ENCODE results near the gene ZSWIM6. TPM values are rescaled to one million over a fixed set of nuclear protein-coding genes. Genes with fewer than 3 reads are reported as not detected.

The ZSWIM6 gene
- total RNA-seq, 2 experiments from 2014 or later: 0.06 to 0.17 TPM

- H2AFZ ChIP-seq (ENCODE audit: low read length): no peak overlapping the region
- H3K4me3 ChIP-seq (ENCODE audit: low read depth, low read length, poor library complexity, severe bottlenecking): no peak overlapping the region
- no peak overlapping the region for H3K27ac ChIP-seq (ENCODE audit: low read depth, low read length, poor library complexity, severe bottlenecking)
- H3K9me2 ChIP-seq (ENCODE audit: insufficient read depth, low read length): no peaks in the 10 kb centered on the region
- TF ChIP-seq CTCF (conservative IDR thresholded peaks at IDR 0.05; ENCODE audit: low read length) (no peak), EZH2phosphoT487 (IDR thresholded peaks at IDR 0.05; ENCODE audit: borderline replicate concordance, low read depth, low read length) (no peak)
- ChIA-PET CTCF (ENCODE audit: unreplicated experiment) (no interaction called here), POLR2A (no interaction called here)
- no peaks in the 10 kb centered on the region for H3K9me3 ChIP-seq (ENCODE audit: low read length)
- H3K4me1 ChIP-seq (ENCODE audit: insufficient read depth, low read length, poor library complexity, severe bottlenecking): no peaks in the 10 kb centered on the region
- no peaks in the 10 kb centered on the region for H4K20me1 ChIP-seq (ENCODE audit: insufficient read depth, low read length)
- no peak for DNase-seq (ENCODE audit: low spot score)
- H3K4me2 ChIP-seq (ENCODE audit: low read length): no peak overlapping the region
- BruUV-seq (replicated peaks): no TSS peak
- intact Hi-C loops (cut with micrococcal nuclease; ENCODE audit: unreplicated experiment): no loop called here
- no peaks in the 10 kb centered on the region for H3K79me2 ChIP-seq (ENCODE audit: insufficient read depth, low read depth, low read length)
- no peaks in the 10 kb centered on the region for H3K36me3 ChIP-seq (ENCODE audit: insufficient read depth, low read length)
These were observed 85.3 kb downstream of the ZSWIM6 start for GRCh38 chr5:61417340-61417739.

DNA sequence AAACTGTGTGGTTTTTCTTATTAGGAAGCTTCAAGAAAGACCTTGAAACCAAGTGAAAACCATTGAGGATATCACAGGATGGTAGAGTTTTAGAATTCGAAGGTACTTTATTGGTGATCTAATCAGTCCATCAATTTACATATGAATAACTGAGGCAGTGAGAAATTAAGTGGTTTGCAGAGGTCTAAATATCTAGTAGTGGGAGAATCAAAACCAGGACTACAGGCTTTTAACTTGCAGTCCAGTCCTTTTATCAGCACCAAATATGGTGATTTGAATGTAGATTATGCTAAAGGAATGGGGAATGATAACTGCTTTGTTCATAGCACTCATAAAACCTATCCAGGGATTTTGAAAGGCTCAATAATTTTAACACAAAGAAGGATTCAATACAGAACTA lies 85.8 kb downstream of the ZSWIM6 start:
- ChIA-PET CTCF (ENCODE audit: unreplicated experiment) (no interaction called here), POLR2A (no interaction called here)
- Histone ChIP-seq H3K4me3 (ENCODE audit: low read depth, low read length, poor library complexity, severe bottlenecking) (no peak overlapping the region), H3K27ac (ENCODE audit: low read depth, low read length, poor library complexity, severe bottlenecking) (no peak overlapping the region), H3K4me2 (ENCODE audit: low read length) (no peak overlapping the region), H3K4me1 (ENCODE audit: insufficient read depth, low read length, poor library complexity, severe bottlenecking) (no peaks in the 10 kb centered on the region), H3K79me2 (ENCODE audit: insufficient read depth, low read depth, low read length) (no peaks in the 10 kb centered on the region), H3K36me3 (ENCODE audit: insufficient read depth, low read length) (no peaks in the 10 kb centered on the region), H3K9me2 (ENCODE audit: insufficient read depth, low read length) (no peaks in the 10 kb centered on the region), H4K20me1 (ENCODE audit: insufficient read depth, low read length) (no peaks in the 10 kb centered on the region), H2AFZ (ENCODE audit: low read length) (no peak overlapping the region), H3K9me3 (ENCODE audit: low read length) (no peaks in the 10 kb centered on the region)
- TF ChIP-seq CTCF (conservative IDR thresholded peaks at IDR 0.05; ENCODE audit: low read length) (no peak), EZH2phosphoT487 (IDR thresholded peaks at IDR 0.05; ENCODE audit: borderline replicate concordance, low read depth, low read length) (no peak)
- no TSS peak for BruUV-seq (replicated peaks)
- intact Hi-C loops (cut with micrococcal nuclease; ENCODE audit: unreplicated experiment): no loop called here
- no peak for DNase-seq (ENCODE audit: low spot score)

- intact Hi-C loops (cut with micrococcal nuclease; ENCODE audit: unreplicated experiment): no loop called here
- H3K27ac ChIP-seq (ENCODE audit: low read depth, low read length, poor library complexity, severe bottlenecking): no peak overlapping the region
- no peaks in the 10 kb centered on the region for H3K36me3 ChIP-seq (ENCODE audit: insufficient read depth, low read length)
- H3K79me2 ChIP-seq (ENCODE audit: insufficient read depth, low read depth, low read length): no peaks in the 10 kb centered on the region
- ChIA-PET CTCF (ENCODE audit: unreplicated experiment) (no interaction called here), POLR2A (no interaction called here)
- no peak overlapping the region for H2AFZ ChIP-seq (ENCODE audit: low read length)
- H3K9me3 ChIP-seq (ENCODE audit: low read length): no peaks in the 10 kb centered on the region
- H3K4me1 ChIP-seq (ENCODE audit: insufficient read depth, low read length, poor library complexity, severe bottlenecking): no peaks in the 10 kb centered on the region
- no peaks in the 10 kb centered on the region for H3K9me2 ChIP-seq (ENCODE audit: insufficient read depth, low read length)
- H3K4me2 ChIP-seq (ENCODE audit: low read length): no peak overlapping the region
- H4K20me1 ChIP-seq (ENCODE audit: insufficient read depth, low read length): no peaks in the 10 kb centered on the region
- TF ChIP-seq CTCF (conservative IDR thresholded peaks at IDR 0.05; ENCODE audit: low read length): no peak
- no peak for TF ChIP-seq EZH2phosphoT487 (IDR thresholded peaks at IDR 0.05; ENCODE audit: borderline replicate concordance, low read depth, low read length)
- no peak overlapping the region for H3K4me3 ChIP-seq (ENCODE audit: low read depth, low read length, poor library complexity, severe bottlenecking)
- no peak for DNase-seq (ENCODE audit: low spot score)
- BruUV-seq (replicated peaks): no TSS peak
These were observed 87.0 kb downstream of the ZSWIM6 start for GRCh38 chr5:61419106-61419505.
